H1 (cell line): Measurements from ENCODE around the gene GPATCH11. TPM values are rescaled to one million over a fixed set of nuclear protein-coding genes. Genes with fewer than 3 reads are reported as not detected.
A peak's percentile ranks its signal among the peaks of the same experiment; 100 is the strongest.

Source experiments
- ASH2L ChIP-seq: fragments of 200-600, 300-600 bp; sonication (generic); IDR thresholded peaks from one replicate; pipeline ENCODE4 v1.7.1; 2017; ENCODE audit warnings: low read length
- BACH1 ChIP-seq: IDR thresholded peaks from 2 replicates; pipeline ENCODE4 v1.6.1; 2012; ENCODE audit warnings: low read length, improper control_type of control experiment
- CEBPB ChIP-seq: IDR thresholded peaks from 2 replicates; pipeline ENCODE4 v1.6.1; 2012; ENCODE audit warnings: low read depth, low read length
- CREB1 ChIP-seq: IDR thresholded peaks from 2 replicates; pipeline ENCODE4 v1.6.1; 2012; ENCODE audit warnings: inconsistent platforms
- EGR1 ChIP-seq: IDR thresholded peaks from 2 replicates; pipeline ENCODE4 v1.6.1; 2011; ENCODE audit warnings: low read depth, low read length, borderline replicate concordance
- HDAC2 ChIP-seq, 2 experiments: fragments of 300-600 bp in 1 of 2; sonication (generic) in 1 of 2; IDR thresholded peaks; 2 replicates each; pipeline ENCODE4 v1.6.1; 2011 to 2012; ENCODE audit warnings: low read depth in 2 of 2, low read length in 2 of 2, mild to moderate bottlenecking in 2 of 2, moderate library complexity in 2 of 2, borderline replicate concordance in 1 of 2, inconsistent platforms in 1 of 2
- NRF1 ChIP-seq: IDR thresholded peaks from 2 replicates; pipeline ENCODE4 v1.6.1; 2011; ENCODE audit warnings: mild to moderate bottlenecking, low read depth, low read length, improper control_type of control experiment
- SAP30 ChIP-seq: fragments of 300-600 bp; sonication (generic); IDR thresholded peaks from 2 replicates; pipeline ENCODE4 v1.7.1; 2012; ENCODE audit warnings: low read length, moderate library complexity, mild to moderate bottlenecking, inconsistent platforms; ENCODE audit not compliant: insufficient read depth, insufficient replicate concordance
- SIN3A ChIP-seq, 2 experiments: IDR thresholded peaks in 1 of 2; conservative IDR thresholded peaks in 1 of 2; 2 replicates each; pipeline ENCODE4 v1.6.1; 2011 to 2012; ENCODE audit warnings: low read length in 2 of 2, improper control_type of control experiment in 1 of 2, low read depth in 1 of 2, mild to moderate bottlenecking in 1 of 2
- TBP ChIP-seq: IDR thresholded peaks from 2 replicates; pipeline ENCODE4 v1.6.1; 2011; ENCODE audit warnings: low read depth, low read length, improper control_type of control experiment
- polyA plus RNA-seq, 7 experiments: library from polyadenylated mRNA; depleted of rRNA in 3 of 7; stranded (reverse) in 5 of 7; unstranded in 2 of 7; fragments of >200 nt in 5 of 7; fragments of 200-250 nt in 2 of 7; gene quantifications; 1 replicate in 5 of 7; 2 replicates in 1 of 7; 4 replicates in 1 of 7; pipeline versions ENCODE4 v1.2.1 to v1.2.3, GENCODE V29; 2011 to 2013; ENCODE audit warnings: missing spikeins in 2 of 7, mixed read lengths in 2 of 7
- total RNA-seq: library from RNA; stranded (reverse); fragmentation: NEBNext Ultra II Directional; extraction: Animal tissue kit (Norgen Biotek cat#: 25700); gene quantifications from 2 replicates; pipeline ENCODE4 v1.2.1, GENCODE V29; 2021
- TF ChIP-seq, protein P1 (sequence below): IDR thresholded peaks from 2 replicates; pipeline ENCODE4 v1.6.1; 2012; ENCODE audit warnings: inconsistent platforms

Gene GPATCH11
- total and polyA plus RNA-seq, 2 of the 8 experiments (the other 6 are each of a cell fraction or from before 2014, with no cell fraction given): 0.60 to 3.4 TPM

DNA sequence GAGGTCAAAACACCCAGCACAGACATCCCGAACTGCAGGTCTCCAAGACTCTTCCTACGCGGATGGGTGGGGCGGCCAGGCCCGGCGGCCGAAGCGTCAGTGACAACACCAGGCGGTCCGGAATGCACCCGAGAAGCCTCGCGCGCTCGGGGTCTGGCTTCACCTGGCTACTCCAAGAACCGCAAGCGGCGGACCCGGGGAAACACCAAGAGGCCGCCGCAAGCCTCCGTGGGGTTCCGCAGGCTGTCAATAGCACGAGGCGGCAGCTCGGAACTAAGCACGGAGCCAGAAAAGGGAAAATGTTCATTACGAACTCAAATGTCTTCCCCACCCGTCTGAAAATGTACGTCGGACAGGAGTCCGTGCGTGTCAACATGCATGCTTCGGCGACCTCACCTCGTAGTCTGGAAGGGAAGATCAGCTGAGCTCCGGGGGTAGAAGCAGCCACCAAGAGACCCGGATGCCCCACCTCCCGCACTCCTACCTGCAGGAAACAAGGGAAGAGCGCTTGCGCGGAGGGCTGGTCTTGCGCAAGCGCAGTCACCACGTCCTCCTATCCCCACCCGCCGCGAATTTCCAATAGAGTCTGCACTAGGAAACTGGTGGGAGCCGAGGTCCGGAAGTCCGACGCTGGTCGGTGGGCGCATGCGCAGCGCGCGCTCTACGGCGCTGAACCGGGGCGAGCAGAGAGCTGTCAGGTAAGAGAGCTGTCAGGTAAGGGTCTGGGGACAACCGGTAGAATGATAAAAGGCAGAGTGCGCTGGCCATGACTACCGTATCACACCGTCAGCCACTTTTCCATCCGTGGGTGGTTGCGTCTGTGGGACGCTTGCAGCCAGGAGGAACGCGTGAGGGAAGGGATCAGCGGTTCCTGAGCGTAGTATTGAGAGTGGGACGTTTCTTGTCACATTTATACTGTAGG is at the start of gene GPATCH11, which contains the start of gene HEATR5B (continued):
- peak; percentile 13; the same call in 1 of the 2 replicates for TF ChIP-seq CREB1
- TF ChIP-seq EGR1: no peak
- TF ChIP-seq, protein P1, sequence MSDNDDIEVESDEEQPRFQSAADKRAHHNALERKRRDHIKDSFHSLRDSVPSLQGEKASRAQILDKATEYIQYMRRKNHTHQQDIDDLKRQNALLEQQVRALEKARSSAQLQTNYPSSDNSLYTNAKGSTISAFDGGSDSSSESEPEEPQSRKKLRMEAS: peak; percentile 86
- peak; percentile 97 for TF ChIP-seq CEBPB
- TF ChIP-seq NRF1: peak; percentile 95
- peak; percentile 55; the same call in 1 of the 2 replicates for TF ChIP-seq TBP
- TF ChIP-seq ASH2L: peak; percentile 93
- peak in 1 of 2 experiments; percentile 98; a peak in 2 of 4 replicates for TF ChIP-seq HDAC2 (IDR thresholded peaks at IDR 0.05; ENCODE audit: borderline replicate concordance in 1 of 2, low read depth in 2 of 2, low read length in 2 of 2)
- TF ChIP-seq BACH1: no peak
- TF ChIP-seq SAP30: peak; percentile 90
- TF ChIP-seq SIN3A (conservative IDR thresholded peaks at IDR 0.05 in 1 of 2, IDR thresholded peaks at IDR 0.05 in 1 of 2; ENCODE audit: low read depth in 1 of 2, low read length in 2 of 2): peak; percentile 89 to 98
